Body of pancreas (tissue), 4 donors: ENCODE data around the gene MADCAM1. TPM values are rescaled to one million over a fixed set of nuclear protein-coding genes. Genes with fewer than 3 reads are reported as not detected.

Source experiments
- ATAC-seq: fragments of 150-250 bp; one replicate; pipeline ENCODE4 v1.9.1; 2016
- DNase-seq, 4 donors: peaks; one replicate each; pipeline ENCODE4 v3.0.0-alpha.2; 2019
- H3K27ac ChIP-seq, 4 donors: fragments of 200-600 bp; sonication (generic); 1 replicate in 3 of 4; 2 replicates in 1 of 4; pipeline versions ENCODE4 v1.5.1 to v1.6.1; 2016 to 2019; ENCODE audit warnings: mild to moderate bottlenecking in 1 of 4, mixed read lengths in 1 of 4, moderate library complexity in 1 of 4
- H3K27me3 ChIP-seq, 2 donors: fragments of 200-600 bp; sonication (generic); one replicate each; pipeline ENCODE4 v1.6.0; 2016; ENCODE audit warnings: mild to moderate bottlenecking in 1 of 2
- H3K36me3 ChIP-seq, 2 donors: fragments of 200-600 bp; sonication (generic); replicated peaks in 1 of 2; 2 replicates each; pipeline ENCODE4 v1.5.1; 2016; ENCODE audit warnings: low read depth in 2 of 2; ENCODE audit not compliant: insufficient read depth in 1 of 2
- H3K4me1 ChIP-seq: fragments of 200-600 bp; sonication (generic); one replicate; pipeline ENCODE4 v1.6.0; 2016
- H3K4me3 ChIP-seq, 2 donors: fragments of 200-600 bp; sonication (generic); 1 replicate in 1 of 2; 2 replicates in 1 of 2; pipeline ENCODE4 v1.5.1; 2016 to 2019
- H3K9me3 ChIP-seq, 3 donors: fragments of 200-600 bp; sonication (generic); 1 replicate in 2 of 3; 2 replicates in 1 of 3; pipeline ENCODE4 v1.5.1; 2016
- CTCF ChIP-seq, 7 experiments: fragments of 450-650 bp in 4 of 7; fragments of 200-600 bp in 3 of 7; sonication (generic) in 3 of 7; IDR thresholded peaks; one replicate each; pipeline ENCODE4 v1.5.1; 2016 to 2019; ENCODE audit warnings: antibody characterized with exemption in 7 of 7
- POLR2A ChIP-seq, 3 donors: fragments of 450-650 bp; IDR thresholded peaks; one replicate each; pipeline ENCODE4 v1.6.1; 2016; ENCODE audit warnings: antibody characterized with exemption in 3 of 3, mild to moderate bottlenecking in 2 of 3
- WGBS, 2 donors: methylation state at CpG; one replicate each; pipeline ENCODE4 v1.1.5; 2017; 5-methylcytosine and 5-hydroxymethylcytosine counted together
- intact Hi-C: fragments of 100-400 bp; cut with DNase I; formaldehyde crosslinking; loops from one replicate; pipeline ENCODE4 v1.15.1; 2023
- total RNA-seq, 2 donors: library from RNA; depleted of rRNA; stranded (reverse); fragments of >200 nt; gene quantifications; one replicate each; pipeline ENCODE4 v1.1.0, GENCODE V29; 2016

The MADCAM1 gene
- total RNA-seq, 2 donors from 2014 or later = 3.6 TPM; not detected in 1

- no peak for ATAC-seq
Observed at GRCh38 chr19:470701-471100, 25.6 kb upstream of the MADCAM1 start.

GRCh38 chr19:472005-472858 lies 24.1 kb upstream of the MADCAM1 start:
- Histone ChIP-seq H3K4me1 (no peaks in the 10 kb centered on the region), H3K9me3 (no peaks in the 10 kb centered on the region), H3K4me3 (no peak overlapping the region), H3K27ac (no peak overlapping the region), H3K27me3 (no peaks in the 10 kb centered on the region), H3K36me3 (no peaks in the 10 kb centered on the region)
- intact Hi-C loops = no loop called here
- TF ChIP-seq POLR2A (IDR thresholded peaks at IDR 0.05) = no peak
- no peak for TF ChIP-seq CTCF (IDR thresholded peaks at IDR 0.05)
- no peak for ATAC-seq
- 72 to 74% methylated on average over 15 to 23 of the region's 23 CpGs for WGBS, 2 donors
- no peak for DNase-seq

More at GRCh38 chr19:470701-471100, 25.6 kb upstream of the MADCAM1 start:
- intact Hi-C loops = no loop called here
- H3K4me1 ChIP-seq = no peaks in the 10 kb centered on the region
- no peaks in the 10 kb centered on the region for H3K36me3 ChIP-seq
- WGBS, 2 donors = 88% methylated on average over 5 to 18 of the region's 20 CpGs
- DNase-seq = no peak
- no peaks in the 10 kb centered on the region for H3K27me3 ChIP-seq
- H3K27ac ChIP-seq = no peak overlapping the region
- no peak overlapping the region for H3K4me3 ChIP-seq
- TF ChIP-seq CTCF (IDR thresholded peaks at IDR 0.05) (no peak), POLR2A (IDR thresholded peaks at IDR 0.05) (no peak)
- H3K9me3 ChIP-seq = no peaks in the 10 kb centered on the region

DNA sequence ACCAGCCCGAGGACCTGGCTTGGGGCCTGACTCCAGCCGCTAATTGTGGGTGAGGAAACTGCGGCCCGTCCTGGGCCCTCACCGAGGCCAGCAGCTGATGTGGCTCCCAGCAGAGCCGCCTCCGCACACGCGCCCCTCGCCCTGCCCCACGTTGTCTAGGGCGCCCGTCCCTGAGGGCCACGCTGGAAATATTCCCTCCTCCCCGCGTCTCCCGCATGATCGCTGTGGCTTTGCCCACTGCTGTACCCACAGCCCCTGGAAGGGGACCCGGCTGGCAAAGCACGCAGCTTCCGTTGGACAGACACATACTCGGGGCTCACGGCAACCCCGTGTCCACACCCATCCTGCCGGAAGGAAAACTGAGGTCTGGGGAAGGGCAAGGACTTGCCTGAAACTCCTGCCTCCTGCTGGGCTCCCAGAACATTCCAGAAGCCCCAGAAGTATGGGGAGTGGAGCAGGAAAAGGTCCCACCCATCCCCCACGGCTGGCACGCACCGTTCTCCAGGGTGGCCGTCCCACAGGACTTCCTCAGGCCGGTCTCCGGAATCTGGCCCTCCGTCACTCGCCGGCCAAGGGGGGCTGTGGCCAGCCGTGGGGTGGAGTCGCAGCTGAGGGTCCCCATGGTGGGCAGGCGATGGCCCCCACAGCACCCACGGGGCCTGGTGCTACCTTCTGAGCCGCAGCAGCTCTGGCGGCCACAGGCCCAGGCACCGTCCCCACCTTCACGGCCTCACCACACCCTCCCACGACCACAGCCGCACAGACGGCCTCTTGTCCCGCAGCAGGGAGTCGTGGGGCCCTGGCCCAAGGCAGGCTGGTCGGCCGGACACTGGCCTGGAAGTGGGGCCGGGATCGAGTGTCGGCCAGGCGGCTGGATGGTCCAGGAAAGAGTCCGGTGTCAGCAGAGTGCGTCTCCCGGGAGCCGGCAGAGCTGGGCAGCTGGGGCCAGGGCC lies 21.9 kb upstream of the MADCAM1 start:
- intact Hi-C loops = no loop called here
- DNase-seq (no peak), ATAC-seq (no peak)
- no peaks in the 10 kb centered on the region for H3K27me3 ChIP-seq
- no peaks in the 10 kb centered on the region for H3K9me3 ChIP-seq
- WGBS, 2 donors = 55 to 81% methylated on average over 17 to 56 of the region's 57 CpGs
- H3K27ac ChIP-seq = no peak overlapping the region
- no peaks in the 10 kb centered on the region for H3K4me1 ChIP-seq
- no peak overlapping the region for H3K4me3 ChIP-seq
- no peaks in the 10 kb centered on the region for H3K36me3 ChIP-seq
- TF ChIP-seq CTCF (IDR thresholded peaks at IDR 0.05) = no peak
- no peak for TF ChIP-seq POLR2A (IDR thresholded peaks at IDR 0.05)

DNA sequence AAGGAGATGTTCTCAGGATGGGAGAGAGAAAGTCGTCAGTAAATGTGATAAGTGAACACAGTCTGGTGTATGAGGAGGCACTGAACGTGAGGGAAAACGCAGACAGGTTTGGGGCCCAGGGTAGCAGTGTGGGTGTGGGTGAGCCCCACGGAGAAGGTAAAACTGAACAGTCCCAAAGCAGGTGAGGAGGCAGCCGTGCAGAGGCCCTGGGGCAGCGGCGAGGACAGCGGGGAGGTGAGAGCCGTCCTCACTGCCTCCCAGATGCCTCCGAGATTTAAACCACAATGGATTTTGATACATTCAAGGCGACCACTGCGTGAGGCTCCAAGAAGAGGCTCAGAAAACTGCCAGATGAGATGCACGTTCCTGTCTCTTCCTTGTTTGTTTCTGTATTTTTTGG lies 20.9 kb upstream of the MADCAM1 start:
- TF ChIP-seq CTCF (IDR thresholded peaks at IDR 0.05) = no peak
- no peak for ATAC-seq
- 69 to 70% methylated on average over 13 of the region's 13 CpGs for WGBS, 2 donors

More for the DNA sequence above, 20.9 kb upstream of the MADCAM1 start:
- no peaks in the 10 kb centered on the region for H3K36me3 ChIP-seq
- no peak overlapping the region for H3K4me3 ChIP-seq
- no peaks in the 10 kb centered on the region for H3K27me3 ChIP-seq
- H3K4me1 ChIP-seq = peaks cover 5% of the 10 kb centered on the region
- H3K27ac ChIP-seq = no peak overlapping the region
- H3K9me3 ChIP-seq = no peaks in the 10 kb centered on the region
- DNase-seq = no peak
- intact Hi-C loops = no loop called here
